NK-92 treated with Interleukin-12 subunit alpha and Interleukin-12 subunit beta, amount 100 ng/mL, for 24 hours (cell line): ENCODE data around the gene AZU1.
"Not testable (repeated sequence)": the region's sequence is repeated elsewhere in the genome, so short reads cannot be mapped to it uniquely, and the experiment has no call there.

ENCODE experiments used
- DNase-seq: peaks from one replicate; lab custom pipeline; 2025; lab: John Stamatoyannopoulos, UW

Gene AZU1

DNA sequence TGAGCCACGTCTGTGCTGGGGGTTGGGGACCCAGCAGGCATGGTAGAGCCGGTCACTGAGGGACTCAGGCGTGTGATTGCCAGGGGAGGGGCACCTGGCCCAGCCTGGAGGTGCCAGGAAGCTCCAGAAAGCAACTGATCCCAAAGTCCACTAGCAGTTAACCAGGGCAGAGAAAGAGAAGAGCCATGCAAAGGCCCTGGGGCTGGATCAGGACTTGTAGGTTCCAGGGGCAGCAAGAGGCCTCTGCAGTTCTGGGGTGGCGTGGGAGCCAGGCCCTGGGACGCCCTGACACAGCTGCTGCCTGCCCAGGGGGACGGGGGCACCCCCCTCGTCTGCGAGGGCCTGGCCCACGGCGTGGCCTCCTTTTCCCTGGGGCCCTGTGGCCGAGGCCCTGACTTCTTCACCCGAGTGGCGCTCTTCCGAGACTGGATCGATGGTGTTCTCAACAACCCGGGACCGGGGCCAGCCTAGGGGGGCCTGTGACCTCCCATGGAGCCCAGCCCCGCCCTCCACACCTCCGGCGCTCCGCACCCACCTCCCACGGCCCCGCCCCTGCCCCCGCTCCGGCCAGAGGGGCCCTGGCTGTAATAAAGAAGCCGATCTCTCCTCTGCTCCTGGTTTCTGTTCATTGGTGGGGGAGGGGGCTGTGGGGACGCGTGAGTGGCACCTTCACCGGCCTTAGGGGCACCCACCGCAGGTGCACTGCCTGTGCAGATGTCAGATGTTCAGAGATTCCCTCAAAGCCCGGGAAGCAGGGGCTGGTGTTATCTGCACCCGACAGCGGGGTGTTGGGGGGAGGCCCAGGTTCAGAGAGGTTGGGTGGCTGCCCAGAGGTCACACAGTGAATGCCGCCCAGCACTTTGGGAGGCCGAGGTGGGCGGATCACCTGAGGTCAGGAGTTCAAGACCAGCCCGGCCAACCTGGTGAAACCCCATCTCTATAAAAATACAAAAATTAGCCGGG lies 4.1 kb downstream of the AZU1 start:
- DNase-seq, result no peak

DNA sequence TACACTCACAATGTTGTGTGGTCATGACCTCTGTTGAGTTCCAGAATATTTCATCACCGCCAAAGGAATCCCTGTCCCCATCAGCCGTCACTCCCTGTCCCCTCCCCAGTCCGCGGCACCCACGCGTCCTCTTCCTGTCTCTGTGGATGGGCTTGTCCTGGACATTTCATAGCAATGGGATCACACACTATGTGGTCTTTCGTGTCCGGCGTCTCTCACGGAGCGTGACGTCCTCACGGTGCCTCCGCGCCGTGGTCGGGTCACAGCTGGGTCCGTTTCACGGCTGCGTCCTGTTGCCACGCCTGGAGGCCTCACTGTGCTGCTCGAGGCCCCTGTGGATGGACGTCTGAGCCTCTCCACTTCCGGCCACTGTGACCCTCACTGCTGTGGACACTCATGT lies 6.6 kb downstream of the AZU1 start:
- no peak for DNase-seq

DNA sequence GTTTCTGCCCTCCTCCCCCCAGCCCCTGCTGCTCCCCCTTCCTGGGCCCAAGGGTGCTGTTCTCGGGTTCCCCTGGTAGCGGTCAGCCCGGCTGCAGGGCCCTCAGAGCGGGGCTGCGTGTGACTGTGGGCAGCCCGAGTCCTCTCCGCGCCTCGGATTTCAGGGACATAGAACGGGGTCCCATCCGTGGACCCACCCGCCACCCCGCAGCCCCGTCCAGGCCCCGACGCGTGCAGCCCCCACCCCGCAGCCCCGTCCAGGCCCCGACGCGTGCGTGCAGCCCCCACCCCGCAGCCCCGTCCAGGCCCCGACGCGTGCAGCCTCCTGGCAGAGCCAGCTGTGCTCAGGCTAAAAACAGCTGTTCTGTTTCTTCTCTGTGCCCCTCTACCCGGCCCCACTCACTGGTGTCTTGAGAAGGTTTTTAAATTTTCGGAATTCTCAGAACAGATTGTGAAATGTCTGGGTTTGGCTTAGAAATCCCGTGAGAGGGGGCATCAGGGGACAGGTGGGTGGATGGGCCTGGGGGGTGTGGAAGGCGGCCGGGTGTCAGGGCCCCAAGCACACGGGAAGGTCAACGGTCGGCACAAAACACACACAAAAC lies 7.7 kb downstream of the AZU1 start:
- no peak for DNase-seq

DNA sequence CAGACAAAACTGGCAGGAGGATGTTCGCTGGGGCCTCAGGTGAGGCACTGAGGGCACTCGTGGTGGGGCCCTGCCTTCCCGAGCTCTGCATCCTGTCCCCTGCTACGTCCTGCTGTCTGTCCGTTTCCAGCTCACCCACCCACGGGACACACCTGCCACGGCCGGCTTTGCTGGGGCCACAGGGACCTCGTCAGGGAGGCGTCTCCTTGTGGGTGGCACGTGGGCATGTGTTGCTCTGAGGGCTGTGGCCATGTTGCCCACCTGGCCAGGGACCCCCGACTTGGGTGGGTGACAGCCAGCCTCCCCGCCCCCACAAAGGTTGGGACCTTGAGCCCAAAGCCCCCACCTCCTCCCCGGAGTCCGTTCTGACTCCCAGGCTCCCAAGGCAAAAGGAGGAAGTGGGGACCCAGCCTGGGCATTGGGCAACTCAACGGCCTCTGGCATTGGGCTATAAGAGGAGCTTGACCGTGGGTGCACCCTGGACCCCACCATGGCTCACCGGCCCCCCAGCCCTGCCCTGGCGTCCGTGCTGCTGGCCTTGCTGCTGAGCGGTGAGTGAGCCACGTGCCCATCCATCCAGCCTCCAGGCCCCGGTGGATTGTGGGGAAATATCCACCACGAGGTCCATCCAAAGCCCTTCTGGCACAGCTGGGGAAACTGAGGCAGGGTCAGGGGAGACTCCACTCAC lies 13.0 kb downstream of the AZU1 start, which contains the start of gene PRTN3:
Gene PRTN3 (plus strand): TSS at position 481 of the 688 bp plus-strand sequence. CDS start 10 bp downstream, at position 491.
- DNase-seq, result no peak

DNA sequence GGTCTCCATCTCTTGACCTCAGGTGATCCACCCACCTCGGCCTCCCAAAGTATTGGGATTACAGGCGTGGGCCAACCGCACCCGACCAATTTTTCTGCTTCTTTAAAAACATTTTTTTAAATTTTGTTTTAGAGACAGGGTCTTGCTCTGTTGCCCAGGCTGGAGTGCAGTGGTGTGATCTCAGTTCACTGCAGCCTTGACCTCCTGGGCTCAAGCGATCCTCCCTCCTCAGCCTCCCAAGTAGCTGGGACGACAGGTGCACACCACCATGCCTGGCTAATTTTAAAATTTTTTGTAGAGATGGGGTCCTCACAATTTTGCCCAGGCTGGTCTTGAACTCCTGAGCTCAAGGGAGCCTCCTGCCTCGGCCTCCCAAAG lies 15.2 kb downstream of the AZU1 start:
- not testable (repeated sequence) for DNase-seq

DNA sequence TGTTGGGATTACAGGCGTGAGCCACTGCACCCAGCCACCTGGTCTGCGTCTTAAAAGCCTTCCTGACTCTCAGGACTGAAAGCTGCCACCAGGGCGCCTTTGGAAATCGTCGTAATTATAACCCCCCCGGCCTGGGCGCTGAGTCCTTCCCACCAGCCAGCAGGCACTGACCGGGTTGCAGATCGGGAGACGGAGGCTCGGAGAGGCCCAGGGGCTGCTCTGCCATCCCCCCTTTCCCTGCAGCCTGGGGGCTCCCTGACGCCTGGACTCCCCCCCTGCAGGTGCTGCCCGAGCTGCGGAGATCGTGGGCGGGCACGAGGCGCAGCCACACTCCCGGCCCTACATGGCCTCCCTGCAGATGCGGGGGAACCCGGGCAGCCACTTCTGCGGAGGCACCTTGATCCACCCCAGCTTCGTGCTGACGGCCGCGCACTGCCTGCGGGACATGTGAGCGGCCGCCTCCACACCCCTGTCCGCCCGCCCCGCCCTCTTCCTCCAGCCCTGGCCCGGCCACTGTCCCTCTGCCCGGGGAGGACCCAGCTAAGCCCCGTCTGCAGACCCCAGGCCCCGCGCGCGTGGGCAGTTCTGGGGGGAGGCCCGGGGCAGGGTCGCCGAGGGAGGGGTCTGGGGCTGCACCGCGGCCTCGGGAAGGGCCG lies 15.7 kb downstream of the AZU1 start:
- DNase-seq, result no peak

DNA sequence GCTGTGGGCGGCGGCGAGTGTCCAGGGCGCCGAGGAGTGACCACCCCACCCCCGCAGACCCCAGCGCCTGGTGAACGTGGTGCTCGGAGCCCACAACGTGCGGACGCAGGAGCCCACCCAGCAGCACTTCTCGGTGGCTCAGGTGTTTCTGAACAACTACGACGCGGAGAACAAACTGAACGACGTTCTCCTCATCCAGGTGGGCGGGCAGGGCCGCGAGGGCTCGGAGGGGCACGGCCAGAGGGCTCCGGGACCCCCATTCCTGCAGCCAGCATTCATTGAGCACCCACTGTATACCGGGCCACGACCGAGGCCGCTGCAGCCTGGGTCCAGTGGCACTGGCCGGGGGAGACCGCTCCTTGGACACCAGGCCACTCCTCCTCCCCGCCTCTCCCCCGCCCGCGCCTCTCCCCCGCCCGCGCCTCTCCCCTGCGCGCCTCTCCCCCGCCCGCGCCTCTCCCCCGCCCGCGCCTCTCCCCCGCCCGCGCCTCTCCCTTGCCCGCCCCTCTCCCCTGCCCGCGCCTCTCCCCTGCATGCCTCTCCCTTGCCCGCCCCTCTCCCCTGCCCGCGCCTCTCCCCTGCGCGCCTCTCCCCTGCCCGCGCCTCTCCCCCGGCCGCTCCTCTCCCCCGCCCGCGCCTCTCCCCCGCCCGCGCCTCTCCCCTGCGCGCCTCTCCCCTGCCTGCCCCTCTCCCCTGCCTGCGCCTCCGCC lies 16.4 kb downstream of the AZU1 start:
- DNase-seq, result no peak

DNA sequence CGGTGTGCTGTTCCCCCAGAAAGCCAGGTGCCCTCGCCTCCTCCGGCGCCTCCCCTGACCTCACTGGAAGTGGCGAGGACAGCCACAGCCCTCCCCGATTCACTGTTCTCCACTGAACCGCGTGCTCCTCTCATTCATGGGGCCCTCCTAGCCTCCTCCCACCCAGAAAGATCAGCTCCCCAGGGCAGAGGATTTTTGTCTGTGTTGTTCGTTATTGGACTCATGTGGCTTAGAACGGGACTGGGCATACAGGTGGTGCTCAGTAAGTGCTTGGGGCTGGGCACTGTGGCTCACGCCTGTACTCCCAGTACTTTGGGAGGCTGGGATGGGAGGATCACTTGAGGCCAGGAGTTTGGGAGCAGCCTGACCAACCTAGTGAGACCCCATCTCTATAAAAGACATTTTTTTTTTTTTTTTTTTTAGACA lies 16.9 kb downstream of the AZU1 start:
- no peak for DNase-seq

DNA sequence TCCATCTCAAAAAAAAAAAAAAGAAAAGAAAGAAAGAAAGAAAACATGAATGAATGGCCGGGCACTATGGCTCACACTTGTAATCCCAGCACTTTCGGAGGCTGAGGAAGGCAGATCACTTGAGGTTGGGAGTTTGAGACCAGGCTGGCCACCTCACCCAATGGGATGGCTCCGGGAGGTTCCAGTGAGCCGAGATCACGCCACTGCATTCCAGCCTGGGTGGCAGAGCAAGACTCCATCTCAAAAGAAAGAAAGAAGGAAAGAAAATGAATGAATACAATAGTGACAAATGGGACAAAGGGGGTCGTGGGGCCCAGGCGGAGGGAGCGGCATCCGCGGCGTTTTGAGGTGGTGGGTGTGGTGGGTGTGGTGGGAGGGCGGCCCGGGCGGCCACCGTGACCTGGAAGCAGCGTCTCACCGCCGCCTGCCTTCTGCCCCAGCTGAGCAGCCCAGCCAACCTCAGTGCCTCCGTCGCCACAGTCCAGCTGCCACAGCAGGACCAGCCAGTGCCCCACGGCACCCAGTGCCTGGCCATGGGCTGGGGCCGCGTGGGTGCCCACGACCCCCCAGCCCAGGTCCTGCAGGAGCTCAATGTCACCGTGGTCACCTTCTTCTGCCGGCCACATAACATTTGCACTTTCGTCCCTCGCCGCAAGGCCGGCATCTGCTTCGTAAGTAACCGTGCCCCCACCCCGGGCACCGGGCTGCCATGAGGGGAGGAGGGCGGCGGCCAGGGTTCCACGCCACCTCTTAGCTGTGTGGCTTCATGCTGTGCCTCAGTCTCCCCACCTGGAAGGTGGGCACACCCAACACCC lies 18.3 kb downstream of the AZU1 start:
- DNase-seq, result no peak

DNA sequence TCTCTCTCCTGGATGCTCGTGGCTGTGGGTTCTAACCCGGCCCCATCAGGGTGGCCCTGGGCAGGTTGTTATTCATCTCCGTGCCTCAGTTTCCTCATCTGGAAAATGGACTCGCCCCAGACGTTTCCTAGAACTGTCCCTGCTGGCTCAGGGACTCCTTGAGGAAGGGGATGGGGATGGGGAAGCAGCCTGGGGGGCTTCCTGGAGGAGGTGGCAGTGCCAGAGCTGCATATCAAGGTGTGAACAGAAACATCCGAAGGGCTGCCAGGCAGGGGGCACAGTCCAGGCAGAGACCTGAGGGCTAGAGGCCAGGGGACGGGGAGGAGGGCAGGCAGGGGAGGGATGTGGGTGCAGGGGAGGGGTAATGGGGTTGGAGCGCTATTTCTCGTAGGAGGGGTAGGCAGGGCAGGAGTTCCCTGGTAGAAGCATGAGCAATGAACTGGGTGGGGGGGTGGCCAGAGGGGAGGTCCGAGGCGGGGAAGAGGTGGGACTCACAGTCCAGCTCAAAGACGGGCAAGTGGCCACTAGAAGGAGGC lies 20.8 kb downstream of the AZU1 start:
- no peak for DNase-seq

DNA sequence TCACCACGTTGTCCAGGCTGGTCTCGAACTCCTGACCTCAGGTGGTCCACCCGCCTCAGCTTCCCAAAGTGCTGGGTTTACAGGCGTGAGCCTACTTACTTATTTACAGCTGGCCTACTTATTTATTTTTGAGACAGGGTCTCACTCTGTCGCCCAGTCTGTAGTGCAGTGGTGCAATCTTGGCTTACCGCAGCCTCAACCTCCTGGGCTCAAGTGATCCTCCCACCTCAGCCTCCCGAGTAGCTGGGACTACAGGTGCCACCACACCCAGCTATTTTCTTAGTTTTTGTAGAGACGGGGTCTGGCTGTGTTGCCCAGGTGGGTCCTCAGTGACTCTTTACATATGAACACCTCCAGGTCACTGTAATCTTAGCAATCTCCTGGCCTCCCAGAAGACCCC lies 21.6 kb downstream of the AZU1 start:
- DNase-seq, result not testable (repeated sequence)

DNA sequence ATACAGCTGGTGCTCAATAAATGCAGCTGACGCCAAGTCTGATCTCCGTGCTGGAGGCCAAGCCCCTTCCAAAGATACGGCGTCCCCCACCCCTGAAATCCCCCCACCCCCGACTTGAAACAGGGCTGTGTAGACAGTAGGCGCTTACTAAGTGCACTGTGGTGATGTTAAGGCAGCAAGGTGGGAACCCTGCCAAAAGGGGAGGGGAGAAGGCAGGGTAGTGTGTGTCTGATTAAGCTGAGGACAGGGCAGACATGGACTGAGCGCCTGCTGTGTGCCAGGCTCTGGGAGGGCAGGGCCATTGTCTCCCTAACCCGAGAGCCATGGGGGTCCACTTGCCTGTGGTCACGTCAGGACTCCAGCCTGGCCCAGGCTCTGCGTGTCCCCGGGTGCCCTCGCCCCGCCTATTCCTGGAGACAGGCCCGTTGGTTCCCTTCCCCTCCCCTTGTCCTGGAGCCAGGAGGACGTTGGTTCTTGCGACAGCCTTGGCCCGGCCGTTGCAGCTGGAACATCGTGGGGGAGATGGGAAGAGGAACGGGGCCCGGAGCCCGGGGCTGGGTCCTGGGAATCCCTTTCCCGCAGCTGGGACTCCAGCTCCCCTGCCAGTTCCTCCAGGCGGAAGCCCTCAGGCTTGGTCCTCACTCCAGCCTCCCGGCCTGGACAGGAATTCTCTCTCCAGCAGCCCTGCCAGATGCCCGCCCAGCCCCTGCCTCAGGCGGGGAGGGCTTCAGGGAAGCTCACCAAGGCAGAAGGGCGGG lies 22.8 kb downstream of the AZU1 start:
- no peak for DNase-seq

DNA sequence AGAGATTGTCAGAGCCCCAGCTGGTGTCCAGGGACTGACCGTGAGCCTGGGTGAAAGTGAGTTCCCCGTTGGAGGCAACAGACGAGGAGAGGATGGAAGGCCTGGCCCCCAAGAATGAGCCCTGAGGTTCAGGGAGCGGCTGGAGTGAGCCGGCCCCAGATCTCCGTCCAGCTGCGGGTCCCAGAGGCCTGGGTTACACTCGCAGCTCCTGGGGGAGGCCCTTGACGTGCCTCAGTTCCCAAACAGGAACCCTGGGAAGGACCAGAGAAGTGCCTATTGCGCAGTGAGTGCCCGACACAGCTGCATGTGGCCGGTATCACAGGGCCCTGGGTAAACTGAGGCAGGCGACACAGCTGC lies 23.3 kb downstream of the AZU1 start:
- no peak for DNase-seq

DNA sequence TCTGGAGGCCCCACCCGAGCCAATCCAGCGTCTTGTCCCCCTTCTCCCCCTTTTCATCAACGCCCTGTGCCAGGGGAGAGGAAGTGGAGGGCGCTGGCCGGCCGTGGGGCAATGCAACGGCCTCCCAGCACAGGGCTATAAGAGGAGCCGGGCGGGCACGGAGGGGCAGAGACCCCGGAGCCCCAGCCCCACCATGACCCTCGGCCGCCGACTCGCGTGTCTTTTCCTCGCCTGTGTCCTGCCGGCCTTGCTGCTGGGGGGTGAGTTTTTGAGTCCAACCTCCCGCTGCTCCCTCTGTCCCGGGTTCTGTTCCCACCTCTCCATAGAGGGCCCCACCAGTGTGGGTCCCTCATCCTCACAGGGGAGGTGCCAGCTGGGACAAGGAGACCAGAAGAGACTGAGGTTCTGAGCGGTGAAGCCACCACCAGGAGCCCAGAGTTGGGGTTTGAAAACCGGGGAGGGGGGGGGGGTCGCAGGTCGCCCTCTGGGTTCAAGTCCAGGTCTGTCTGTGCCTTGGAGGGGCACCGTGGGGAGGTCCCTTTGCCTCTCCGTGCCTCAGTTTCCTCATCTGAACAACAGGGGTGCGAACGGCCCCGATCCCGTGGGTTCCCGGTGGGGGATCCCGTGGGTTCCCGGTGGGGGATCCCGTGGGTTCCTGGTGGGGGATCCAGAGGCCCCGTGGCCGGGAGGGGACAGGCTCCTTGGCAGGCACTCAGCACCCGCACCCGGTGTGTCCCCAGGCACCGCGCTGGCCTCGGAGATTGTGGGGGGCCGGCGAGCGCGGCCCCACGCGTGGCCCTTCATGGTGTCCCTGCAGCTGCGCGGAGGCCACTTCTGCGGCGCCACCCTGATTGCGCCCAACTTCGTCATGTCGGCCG lies 24.7 kb downstream of the AZU1 start, which contains the start of gene ELANE:
Gene ELANE (plus strand): TSS at position 168 of the 878 bp plus-strand sequence. CDS start 26 bp downstream, at position 194.
- no peak for DNase-seq

DNA sequence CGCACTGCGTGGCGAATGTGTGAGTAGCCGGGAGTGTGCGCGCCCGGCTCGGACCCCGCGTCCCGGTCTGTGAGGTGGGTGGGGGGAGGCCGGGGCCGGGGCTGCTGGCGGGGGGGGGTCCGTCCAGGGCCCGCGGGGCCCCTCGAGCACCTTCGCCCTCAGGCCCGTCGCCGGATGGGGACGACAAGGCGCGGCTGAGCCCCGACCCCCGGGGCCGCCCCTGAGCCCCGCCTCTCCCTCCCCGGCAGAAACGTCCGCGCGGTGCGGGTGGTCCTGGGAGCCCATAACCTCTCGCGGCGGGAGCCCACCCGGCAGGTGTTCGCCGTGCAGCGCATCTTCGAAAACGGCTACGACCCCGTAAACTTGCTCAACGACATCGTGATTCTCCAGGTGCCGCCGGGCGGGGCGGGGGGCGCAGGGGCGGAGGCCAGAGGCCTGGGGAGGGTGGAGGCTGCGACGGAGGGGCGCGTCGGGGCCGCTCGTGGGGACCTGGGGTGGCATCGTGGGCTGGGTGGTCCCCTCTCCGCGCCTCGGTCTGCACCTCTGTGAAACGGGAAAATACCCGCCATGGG lies 25.5 kb downstream of the AZU1 start:
- no peak for DNase-seq

DNA sequence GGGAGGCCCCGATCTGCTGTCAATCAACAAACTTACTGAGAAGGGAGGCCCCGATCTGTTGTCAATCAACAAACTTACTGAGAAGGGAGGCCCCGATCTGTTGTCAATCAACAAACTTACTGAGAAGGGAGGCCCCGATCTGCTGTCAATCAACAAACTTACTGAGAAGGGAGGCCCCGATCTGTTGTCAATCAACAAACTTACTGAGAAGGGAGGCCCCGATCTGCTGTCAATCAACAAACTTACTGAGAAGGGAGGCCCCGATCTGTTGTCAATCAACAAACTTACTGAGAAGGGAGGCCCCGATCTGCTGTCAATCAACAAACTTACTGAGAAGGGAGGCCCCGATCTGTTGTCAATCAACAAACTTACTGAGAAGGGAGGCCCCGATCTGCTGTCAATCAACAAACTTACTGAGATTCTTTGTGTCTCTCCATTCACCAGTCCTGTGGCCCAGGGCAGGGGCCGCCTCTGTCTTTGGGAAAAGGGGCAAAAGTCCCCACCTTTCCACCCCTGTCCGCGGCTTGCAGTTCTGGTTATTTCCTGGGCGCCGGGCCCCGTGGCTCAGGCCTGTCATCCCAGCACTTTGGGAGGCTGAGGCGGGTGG lies 26.1 kb downstream of the AZU1 start:
- DNase-seq, result not testable (repeated sequence)

DNA sequence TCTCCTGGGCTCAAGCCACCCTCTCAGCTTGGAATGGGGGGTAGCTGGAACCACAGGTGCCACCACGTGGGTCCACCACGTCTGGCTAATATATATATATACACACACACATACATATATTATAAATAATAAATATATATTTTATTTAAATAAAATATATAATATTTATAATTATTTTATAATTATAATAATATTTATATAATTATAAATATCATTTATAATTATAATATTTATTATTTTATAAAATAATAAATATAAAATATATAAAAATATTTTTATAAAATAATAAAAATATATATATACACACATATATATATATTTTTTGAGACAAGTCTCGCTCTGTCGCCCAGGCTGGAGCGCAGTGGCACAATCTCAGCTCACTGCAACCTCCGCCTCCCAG lies 26.9 kb downstream of the AZU1 start:
- DNase-seq, result no peak

DNA sequence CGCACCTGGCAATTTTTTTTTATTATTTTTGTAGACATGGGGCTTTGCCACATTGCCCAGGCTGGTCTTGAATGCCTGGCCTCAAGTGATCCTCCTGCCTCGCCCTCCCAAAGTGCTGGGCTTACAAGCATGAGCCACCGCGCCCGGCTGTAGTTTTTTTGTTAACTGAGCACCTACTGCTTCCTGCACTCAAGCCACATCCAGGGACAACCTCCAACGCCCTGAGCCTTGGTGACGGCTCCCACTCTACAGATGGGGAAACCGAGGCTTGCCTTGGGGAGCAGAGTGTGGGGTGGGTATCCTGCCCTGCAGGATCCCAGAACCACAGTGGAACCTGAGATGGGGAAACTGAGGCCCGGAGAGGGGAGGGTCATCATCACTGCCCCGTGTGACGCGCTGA lies 27.5 kb downstream of the AZU1 start:
- no peak for DNase-seq
